ENCODE results near the gene EPHA4.

EPHA4 gene

DNA sequence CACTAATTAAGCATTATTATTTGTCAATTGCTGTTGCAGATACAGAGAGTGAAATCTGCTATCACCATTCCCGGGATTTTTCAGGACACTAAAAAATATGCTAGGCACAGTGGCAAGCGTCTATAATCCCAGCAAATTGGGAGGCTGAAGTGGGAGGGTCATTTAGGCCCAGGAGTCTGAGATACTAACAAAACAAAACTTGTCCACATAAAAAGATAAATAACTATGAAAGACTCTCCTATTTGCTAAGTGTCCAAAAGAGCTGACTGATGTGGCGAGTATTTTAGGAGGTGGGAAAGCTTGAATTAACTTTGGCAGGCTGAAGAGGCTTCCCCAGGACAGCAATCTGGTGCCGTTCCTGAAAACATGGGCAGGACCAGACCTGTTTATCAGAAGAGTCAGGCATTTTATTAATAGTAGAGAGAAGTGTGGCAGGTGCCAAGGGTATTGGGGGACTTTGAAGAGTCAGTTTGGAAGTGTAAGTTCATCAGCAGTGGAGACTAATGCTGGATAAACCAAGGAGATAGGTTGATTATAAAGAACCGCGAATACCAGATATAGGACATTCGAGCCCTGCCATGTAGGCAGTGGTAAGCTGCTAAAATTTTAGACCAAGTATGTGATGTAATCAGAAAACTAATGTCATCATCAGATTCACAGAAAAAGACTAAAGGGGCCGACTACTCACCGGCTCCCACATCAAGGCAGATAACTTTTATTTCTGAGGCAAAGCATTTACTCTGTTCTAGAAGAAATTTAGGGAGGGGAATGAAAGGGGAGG is 201.8 kb downstream of the EPHA4 start:
- DNase-seq (ENCODE audit: low spot score), result no peak

More for the DNA sequence above, 201.8 kb downstream of the EPHA4 start:
- Histone ChIP-seq H3K9me3 (ENCODE audit: severe bottlenecking) (no peaks in the 10 kb centered on the region), H3K27me3 (ENCODE audit: insufficient read depth, poor library complexity, severe bottlenecking) (no peaks in the 10 kb centered on the region), H3K36me3 (ENCODE audit: low read depth) (no peaks in the 10 kb centered on the region), H3K4me3 (ENCODE audit: severe bottlenecking) (no peak overlapping the region), H3K4me1 (ENCODE audit: insufficient read depth, poor library complexity, severe bottlenecking) (no peaks in the 10 kb centered on the region), H3K27ac (ENCODE audit: poor library complexity, severe bottlenecking) (no peak overlapping the region)
- TF ChIP-seq, protein P1, sequence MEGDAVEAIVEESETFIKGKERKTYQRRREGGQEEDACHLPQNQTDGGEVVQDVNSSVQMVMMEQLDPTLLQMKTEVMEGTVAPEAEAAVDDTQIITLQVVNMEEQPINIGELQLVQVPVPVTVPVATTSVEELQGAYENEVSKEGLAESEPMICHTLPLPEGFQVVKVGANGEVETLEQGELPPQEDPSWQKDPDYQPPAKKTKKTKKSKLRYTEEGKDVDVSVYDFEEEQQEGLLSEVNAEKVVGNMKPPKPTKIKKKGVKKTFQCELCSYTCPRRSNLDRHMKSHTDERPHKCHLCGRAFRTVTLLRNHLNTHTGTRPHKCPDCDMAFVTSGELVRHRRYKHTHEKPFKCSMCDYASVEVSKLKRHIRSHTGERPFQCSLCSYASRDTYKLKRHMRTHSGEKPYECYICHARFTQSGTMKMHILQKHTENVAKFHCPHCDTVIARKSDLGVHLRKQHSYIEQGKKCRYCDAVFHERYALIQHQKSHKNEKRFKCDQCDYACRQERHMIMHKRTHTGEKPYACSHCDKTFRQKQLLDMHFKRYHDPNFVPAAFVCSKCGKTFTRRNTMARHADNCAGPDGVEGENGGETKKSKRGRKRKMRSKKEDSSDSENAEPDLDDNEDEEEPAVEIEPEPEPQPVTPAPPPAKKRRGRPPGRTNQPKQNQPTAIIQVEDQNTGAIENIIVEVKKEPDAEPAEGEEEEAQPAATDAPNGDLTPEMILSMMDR (IDR thresholded peaks at IDR 0.05; ENCODE audit: poor library complexity, severe bottlenecking), result no peak
- no peak for ATAC-seq (ENCODE audit: low read depth)

Data from RWPE2 (cell line).